Hepatocyte (in vitro differentiated cells): ENCODE results near the gene ADD1.

Experiments used
- EZH2 ChIP-seq: fragments of 200-600 bp; sonication (generic); IDR thresholded peaks from 2 replicates; pipeline ENCODE4 v1.6.1; 2016; ENCODE audit warnings: antibody characterized with exemption, mild to moderate bottlenecking, borderline replicate concordance
- TF ChIP-seq, protein P1 (sequence below): fragments of 200-600 bp; sonication (generic); IDR thresholded peaks from 2 replicates; pipeline ENCODE4 v1.5.1; 2016; ENCODE audit warnings: antibody characterized with exemption, mild to moderate bottlenecking; ENCODE audit not compliant: poor library complexity

DNA sequence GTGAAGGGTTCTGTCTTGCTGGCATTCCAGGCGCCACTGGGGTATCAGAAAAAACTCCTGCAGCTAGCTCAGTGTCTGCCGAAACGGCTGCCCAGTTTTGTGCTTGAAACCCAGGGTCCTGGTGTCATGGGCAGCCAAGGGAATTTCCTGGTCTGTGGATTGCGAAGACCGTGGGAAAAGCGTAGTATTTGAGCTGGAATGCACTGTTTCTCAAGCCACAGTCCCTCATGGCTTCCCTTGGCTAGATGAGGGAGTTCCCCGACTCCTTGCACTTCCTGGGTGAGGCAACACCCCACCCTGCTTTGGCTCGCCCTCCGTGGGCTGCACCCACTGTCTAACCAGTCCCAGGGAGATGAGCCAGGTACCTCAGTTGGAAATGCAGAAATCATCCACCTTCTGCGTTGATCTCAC, 79.5 kb downstream of the ADD1 start:
- TF ChIP-seq, protein P1, sequence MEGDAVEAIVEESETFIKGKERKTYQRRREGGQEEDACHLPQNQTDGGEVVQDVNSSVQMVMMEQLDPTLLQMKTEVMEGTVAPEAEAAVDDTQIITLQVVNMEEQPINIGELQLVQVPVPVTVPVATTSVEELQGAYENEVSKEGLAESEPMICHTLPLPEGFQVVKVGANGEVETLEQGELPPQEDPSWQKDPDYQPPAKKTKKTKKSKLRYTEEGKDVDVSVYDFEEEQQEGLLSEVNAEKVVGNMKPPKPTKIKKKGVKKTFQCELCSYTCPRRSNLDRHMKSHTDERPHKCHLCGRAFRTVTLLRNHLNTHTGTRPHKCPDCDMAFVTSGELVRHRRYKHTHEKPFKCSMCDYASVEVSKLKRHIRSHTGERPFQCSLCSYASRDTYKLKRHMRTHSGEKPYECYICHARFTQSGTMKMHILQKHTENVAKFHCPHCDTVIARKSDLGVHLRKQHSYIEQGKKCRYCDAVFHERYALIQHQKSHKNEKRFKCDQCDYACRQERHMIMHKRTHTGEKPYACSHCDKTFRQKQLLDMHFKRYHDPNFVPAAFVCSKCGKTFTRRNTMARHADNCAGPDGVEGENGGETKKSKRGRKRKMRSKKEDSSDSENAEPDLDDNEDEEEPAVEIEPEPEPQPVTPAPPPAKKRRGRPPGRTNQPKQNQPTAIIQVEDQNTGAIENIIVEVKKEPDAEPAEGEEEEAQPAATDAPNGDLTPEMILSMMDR: no peak
- TF ChIP-seq EZH2: no peak
